Ovary (tissue), 9 donors: ENCODE results near the gene CTLA4. TPM values are rescaled to one million over a fixed set of nuclear protein-coding genes. Genes with fewer than 3 reads are reported as not detected.

Experiments
- DNase-seq, 5 donors: peaks; one replicate each; pipeline ENCODE4 v3.0.0-alpha.2; 2019 to 2020
- H3K27ac ChIP-seq, 2 donors: fragments of 200-600 bp; one replicate each; pipeline versions ENCODE4 v1.5.1 to v1.8.0; 2019 to 2022
- H3K27me3 ChIP-seq: fragments of 200-600 bp; one replicate; pipeline ENCODE4 v1.8.0; 2022
- H3K36me3 ChIP-seq: fragments of 200-600 bp; sonication (generic); one replicate; pipeline ENCODE4 v1.5.1; 2019
- H3K4me1 ChIP-seq: one replicate; pipeline ENCODE4 v1.8.1; 2013; ENCODE audit warnings: mild to moderate bottlenecking, moderate library complexity; ENCODE audit not compliant: insufficient read depth
- H3K4me3 ChIP-seq: fragments of 200-600 bp; sonication (generic); one replicate; pipeline ENCODE4 v1.5.1; 2017
- H3K9me3 ChIP-seq, 2 donors: fragments of 200-600 bp in 1 of 2; sonication (generic) in 1 of 2; one replicate each; pipeline versions ENCODE4 v1.5.1 to v1.8.1; 2013 to 2019; ENCODE audit warnings: mild to moderate bottlenecking in 1 of 2, moderate library complexity in 1 of 2
- EP300 ChIP-seq: sonication (generic); formaldehyde crosslinking; IDR thresholded peaks from one replicate; pipeline ENCODE4 v1.6.1; 2017; ENCODE audit warnings: antibody characterized with exemption
- POLR2A ChIP-seq: fragments of 450-650 bp; IDR thresholded peaks from one replicate; pipeline ENCODE4 v1.6.1; 2017; ENCODE audit warnings: antibody characterized with exemption, mild to moderate bottlenecking, moderate library complexity
- WGBS, 3 donors: extraction: QIAGEN DNeasy Blood & Tissue Kit in 1 of 3; methylation state at CpG; one replicate each; pipeline versions ENCODE4 v1.1.5 to v1.1.7; 2013 to 2017; 5-methylcytosine and 5-hydroxymethylcytosine counted together
- intact Hi-C, 4 donors: fragments of 100-400 bp; cut with DNase I; formaldehyde crosslinking; loops; one replicate each; pipeline versions ENCODE4 v1.11.0 to v1.15.1; 2022 to 2023
- polyA plus RNA-seq, 2 donors: library from polyadenylated mRNA; stranded (reverse); fragments of 200-250 nt in 1 of 2; fragments of 350-450 nt in 1 of 2; fragmentation: Illumina TruSeq in 1 of 2; extraction: RNeasy Lipid Tissue Mini Kit (QIAGEN cat#74804) in 1 of 2; gene quantifications; one replicate each; pipeline ENCODE4 v1.2.3, GENCODE V29; 2013 to 2014
- total RNA-seq, 7 donors: library from RNA; depleted of rRNA in 2 of 7; stranded (reverse); fragments of >200 nt in 2 of 7; fragmentation: NEBNext Ultra II Directional in 3 of 7; extraction: Animal tissue kit (Norgen Biotek cat#: 25700) in 3 of 7; gene quantifications; one replicate each; pipeline versions ENCODE4 v1.1.0 to v1.2.4, GENCODE V29; 2016 to 2023
- TF ChIP-seq, protein P1 (sequence below), 3 donors: fragments of 450-650 bp in 2 of 3; fragments of 200-600 bp in 1 of 3; IDR thresholded peaks; one replicate each; pipeline versions ENCODE4 v1.5.1 to v1.8.0; 2016 to 2022; ENCODE audit warnings: antibody characterized with exemption in 3 of 3, mild to moderate bottlenecking in 1 of 3
- donor health status: DM: no; HTN: no; CAD: no; lungs with moderate emphysema.
- donor health status: DM: no; HTN: no; CAD: no.
- donor health status: Bipolar disorder and iron deficiency.
- donor health status: DM: yes; HTN: yes; CAD: no.
- donor health status: DM: no; HTN: no; CAD: no.
- donor health status: DM: yes; HTN: yes; CAD: no.

The CTLA4 gene
- total and polyA plus RNA-seq, 9 donors: 0.04 to 0.51 (median 0.17) TPM; not detected in 6

DNA sequence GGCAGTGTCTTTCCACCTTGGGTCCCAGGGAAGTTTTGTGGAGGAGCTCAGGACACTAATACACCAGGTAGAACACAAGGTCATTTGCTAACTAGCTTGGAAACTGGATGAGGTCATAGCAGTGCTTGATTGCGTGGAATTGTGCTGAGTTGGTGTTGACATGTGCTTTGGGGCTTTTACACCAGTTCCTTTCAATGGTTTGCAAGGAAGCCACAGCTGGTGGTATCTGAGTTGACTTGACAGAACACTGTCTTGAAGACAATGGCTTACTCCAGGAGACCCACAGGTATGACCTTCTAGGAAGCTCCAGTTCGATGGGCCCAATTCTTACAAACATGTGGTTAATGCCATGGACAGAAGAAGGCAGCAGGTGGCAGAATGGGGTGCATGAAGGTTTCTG, 5.9 kb downstream of the CTLA4 start:
- Histone ChIP-seq H3K27ac (no peak overlapping the region), H3K9me3 (no peaks in the 10 kb centered on the region)
- 87 to 96% (median 91%) methylated on average over 2 of the region's 2 CpGs for WGBS, 3 donors

DNA sequence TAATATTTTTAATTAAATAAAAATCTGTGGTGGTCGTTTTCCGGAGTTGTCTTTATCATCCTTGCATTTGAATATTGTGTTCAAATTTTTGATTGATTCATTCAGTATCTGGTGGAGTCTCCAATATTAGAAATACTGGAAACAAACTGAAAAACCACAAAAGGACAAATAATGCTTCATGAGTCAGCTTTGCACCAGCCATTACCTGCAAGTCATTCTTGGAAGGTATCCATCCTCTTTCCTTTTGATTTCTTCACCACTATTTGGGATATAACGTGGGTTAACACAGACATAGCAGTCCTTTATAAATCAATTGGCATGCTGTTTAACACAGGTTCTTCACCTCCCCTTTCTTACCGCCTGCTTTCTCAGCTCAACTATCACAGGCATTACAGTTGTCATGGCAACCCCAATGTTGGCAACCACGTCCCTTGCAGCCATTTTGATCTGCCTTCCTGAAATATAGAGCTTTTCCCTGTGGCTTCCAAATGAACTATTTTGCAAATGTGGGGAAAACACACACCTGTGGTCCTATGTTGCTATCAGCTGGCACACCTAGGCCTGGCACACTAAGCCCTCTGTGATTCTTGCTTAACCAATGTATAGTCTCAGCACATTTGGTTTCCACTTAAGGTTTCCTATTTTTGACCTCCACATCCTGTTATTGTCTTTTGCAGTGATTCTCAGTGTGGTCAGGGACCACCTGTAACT, 6.5 kb downstream of the CTLA4 start:
- DNase-seq: no peak
- Histone ChIP-seq H3K27ac (no peak overlapping the region), H3K27me3 (no peaks in the 10 kb centered on the region), H3K4me1 (no peaks in the 10 kb centered on the region), H3K36me3 (no peaks in the 10 kb centered on the region), H3K9me3 (no peaks in the 10 kb centered on the region), H3K4me3 (no peak overlapping the region)
- intact Hi-C loops: no loop called here
- WGBS, 3 donors: 62 to 79% (median 73%) methylated on average over 5 of the region's 5 CpGs
- TF ChIP-seq POLR2A (no peak), EP300 (no peak)
- TF ChIP-seq, protein P1, sequence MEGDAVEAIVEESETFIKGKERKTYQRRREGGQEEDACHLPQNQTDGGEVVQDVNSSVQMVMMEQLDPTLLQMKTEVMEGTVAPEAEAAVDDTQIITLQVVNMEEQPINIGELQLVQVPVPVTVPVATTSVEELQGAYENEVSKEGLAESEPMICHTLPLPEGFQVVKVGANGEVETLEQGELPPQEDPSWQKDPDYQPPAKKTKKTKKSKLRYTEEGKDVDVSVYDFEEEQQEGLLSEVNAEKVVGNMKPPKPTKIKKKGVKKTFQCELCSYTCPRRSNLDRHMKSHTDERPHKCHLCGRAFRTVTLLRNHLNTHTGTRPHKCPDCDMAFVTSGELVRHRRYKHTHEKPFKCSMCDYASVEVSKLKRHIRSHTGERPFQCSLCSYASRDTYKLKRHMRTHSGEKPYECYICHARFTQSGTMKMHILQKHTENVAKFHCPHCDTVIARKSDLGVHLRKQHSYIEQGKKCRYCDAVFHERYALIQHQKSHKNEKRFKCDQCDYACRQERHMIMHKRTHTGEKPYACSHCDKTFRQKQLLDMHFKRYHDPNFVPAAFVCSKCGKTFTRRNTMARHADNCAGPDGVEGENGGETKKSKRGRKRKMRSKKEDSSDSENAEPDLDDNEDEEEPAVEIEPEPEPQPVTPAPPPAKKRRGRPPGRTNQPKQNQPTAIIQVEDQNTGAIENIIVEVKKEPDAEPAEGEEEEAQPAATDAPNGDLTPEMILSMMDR (IDR thresholded peaks at IDR 0.05): no peak

More for the DNA sequence above, 5.9 kb downstream of the CTLA4 start:
- Histone ChIP-seq H3K4me3 (no peak overlapping the region), H3K36me3 (no peaks in the 10 kb centered on the region), H3K27me3 (no peaks in the 10 kb centered on the region), H3K4me1 (no peaks in the 10 kb centered on the region)
- intact Hi-C loops: no loop called here
- TF ChIP-seq EP300: no peak
- TF ChIP-seq, protein P1 (IDR thresholded peaks at IDR 0.05): no peak
- TF ChIP-seq POLR2A: no peak
- no peak for DNase-seq

- TF ChIP-seq, protein P1 (IDR thresholded peaks at IDR 0.05): no peak
- TF ChIP-seq EP300 (no peak), POLR2A (no peak)
- Histone ChIP-seq H3K4me1 (no peaks in the 10 kb centered on the region), H3K36me3 (no peaks in the 10 kb centered on the region), H3K27ac (no peak overlapping the region), H3K4me3 (no peak overlapping the region), H3K27me3 (no peaks in the 10 kb centered on the region), H3K9me3 (no peaks in the 10 kb centered on the region)
- no peak for DNase-seq
- intact Hi-C loops: no loop called here
- WGBS, 3 donors: 88 to 92% (median 90%) methylated on average over 4 of the region's 4 CpGs
These were observed 7.9 kb downstream of the CTLA4 start for GRCh38 chr2:203875471-203875870.

DNA sequence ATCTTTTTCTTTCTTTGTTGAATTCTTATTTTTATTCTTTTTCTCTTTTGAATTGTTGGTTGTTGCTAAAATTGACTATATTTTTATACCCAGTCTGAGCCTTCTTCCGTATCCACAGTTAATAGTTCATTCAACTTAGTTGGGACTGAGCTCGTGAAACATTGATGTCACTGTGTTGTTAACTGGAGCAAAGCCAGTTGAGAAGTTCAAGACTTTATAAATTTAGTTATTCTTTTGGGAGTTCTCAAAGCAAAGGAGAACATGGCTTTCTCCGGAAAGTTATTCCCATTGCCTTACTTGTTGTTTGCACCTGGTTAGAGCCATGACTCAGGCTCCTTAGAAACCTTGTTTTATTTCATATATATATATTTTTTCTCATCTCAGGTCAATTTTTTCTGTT, 8.8 kb downstream of the CTLA4 start:
- H3K4me1 ChIP-seq: no peaks in the 10 kb centered on the region
- WGBS, 3 donors: 68 to 80% (median 70%) methylated on average over 3 of the region's 3 CpGs
- no peak overlapping the region for H3K27ac ChIP-seq
- TF ChIP-seq POLR2A: no peak
- TF ChIP-seq, protein P1 (IDR thresholded peaks at IDR 0.05): no peak
- no peaks in the 10 kb centered on the region for H3K27me3 ChIP-seq
- intact Hi-C loops: no loop called here
- no peak for DNase-seq
- H3K36me3 ChIP-seq: no peaks in the 10 kb centered on the region
- no peaks in the 10 kb centered on the region for H3K9me3 ChIP-seq
- H3K4me3 ChIP-seq: no peak overlapping the region
